B cell (primary cell): ENCODE results near the gene HACE1. TPM values are rescaled to one million over a fixed set of nuclear protein-coding genes. Genes with fewer than 3 reads are reported as not detected.

ENCODE experiments used
- ATAC-seq: fragments of 200-7000 bp; cut with Tn5 transposase; one replicate; pipeline ENCODE4 v1.10.0; 2021; ENCODE audit warnings: low read depth, mild to moderate bottlenecking, moderate number of reproducible peaks, moderate library complexity
- CTCF ChIA-PET: fragments of 350-600 bp; sonication (Branson Sonifier 250); formaldehyde crosslinking; loops from one replicate; lab custom pipeline; 2021; ENCODE audit warnings: antibody characterized with exemption, inconsistent platforms; lab: Charles Lee
- POLR2A ChIA-PET: fragments of 350-600 bp; sonication (Branson Sonifier 250); formaldehyde crosslinking; loops from one replicate; lab custom pipeline; 2021; ENCODE audit warnings: antibody characterized with exemption; lab: Charles Lee
- DNase-seq: peaks from one replicate; pipeline ENCODE4 v3.0.0; 2013
- H2AFZ ChIP-seq: 2 replicates; pipeline ENCODE4 v1.6.1; 2012; ENCODE audit warnings: mild to moderate bottlenecking, low read depth, low read length; ENCODE audit not compliant: insufficient read depth, poor library complexity, severe bottlenecking
- H3K27ac ChIP-seq, 2 donors: 1 replicate in 1 of 2; 2 replicates in 1 of 2; pipeline ENCODE4 v1.5.1; 2012 to 2013; ENCODE audit warnings: low read length in 2 of 2, mild to moderate bottlenecking in 2 of 2, moderate library complexity in 1 of 2
- H3K27me3 ChIP-seq, 4 experiments: fragments of 200-600 bp in 1 of 4; sonication (generic) in 1 of 4; replicated peaks in 1 of 4; 1 replicate in 2 of 4; 2 replicates in 2 of 4; pipeline versions ENCODE4 v1.6.1 to v1.7.0; 2013 to 2016; ENCODE audit warnings: low read length in 3 of 4, mild to moderate bottlenecking in 2 of 4, mixed read lengths in 1 of 4, moderate library complexity in 1 of 4; ENCODE audit not compliant: insufficient read depth in 4 of 4, control insufficient read depth in 3 of 4; ENCODE audit errors: control extremely low read depth in 1 of 4
- H3K36me3 ChIP-seq, 2 experiments: replicated peaks in 1 of 2; 1 replicate in 1 of 2; 2 replicates in 1 of 2; pipeline versions ENCODE4 v1.6.1 to v1.7.1; 2013; ENCODE audit warnings: low read length in 1 of 2; ENCODE audit not compliant: insufficient read depth in 2 of 2, control insufficient read depth in 1 of 2; ENCODE audit errors: control extremely low read depth in 1 of 2, extremely low read depth in 1 of 2
- H3K4me1 ChIP-seq, 2 donors: fragments of 200-600 bp in 1 of 2; sonication (generic) in 1 of 2; 1 replicate in 1 of 2; 2 replicates in 1 of 2; pipeline versions ENCODE4 v1.5.1 to v1.6.1; 2013 to 2017; ENCODE audit warnings: low read length in 2 of 2; ENCODE audit not compliant: control insufficient read depth in 2 of 2, insufficient read depth in 2 of 2
- H3K4me2 ChIP-seq: replicated peaks from 2 replicates; pipeline ENCODE3; 2012; ENCODE audit warnings: mild to moderate bottlenecking, low read depth, low read length; ENCODE audit not compliant: poor library complexity, severe bottlenecking
- H3K4me3 ChIP-seq, 5 experiments: fragments of 200-600 bp in 1 of 5; sonication (generic) in 1 of 5; 1 replicate in 3 of 5; 2 replicates in 2 of 5; pipeline versions ENCODE4 v1.5.1 to v1.7.0; 2011 to 2016; ENCODE audit warnings: low read length in 4 of 5, mild to moderate bottlenecking in 4 of 5, low read depth in 2 of 5, control low read depth in 1 of 5, moderate library complexity in 1 of 5; ENCODE audit not compliant: insufficient read depth in 1 of 5; ENCODE audit errors: control extremely low read depth in 1 of 5, extremely low read depth in 1 of 5
- H3K79me2 ChIP-seq: fragments of 200-600 bp; sonication (generic); one replicate; pipeline ENCODE4 v1.6.0; 2016; ENCODE audit warnings: low read length; ENCODE audit not compliant: control insufficient read depth, insufficient read depth
- H3K9ac ChIP-seq: fragments of 200-600 bp; sonication (generic); 2 replicates; pipeline ENCODE4 v1.6.1; 2017; ENCODE audit warnings: mild to moderate bottlenecking, low read length, moderate library complexity
- H3K9me3 ChIP-seq, 3 donors: one replicate each; pipeline versions ENCODE4 v1.6.1 to v1.7.1; 2013; ENCODE audit warnings: low read length in 2 of 3; ENCODE audit not compliant: control insufficient read depth in 2 of 3, insufficient read depth in 1 of 3; ENCODE audit errors: control extremely low read depth in 1 of 3
- H4K20me1 ChIP-seq: 2 replicates; pipeline ENCODE4 v1.6.0; 2012; ENCODE audit warnings: mild to moderate bottlenecking, low read length; ENCODE audit not compliant: insufficient read depth, control insufficient read depth, poor library complexity, severe bottlenecking
- H3K27ac Mint-ChIP-seq: one replicate; pipeline ENCODE4 v1.8.0; 2021; ENCODE audit warnings: mixed read lengths
- H3K27me3 Mint-ChIP-seq: one replicate; pipeline ENCODE4 v1.8.0; 2021; ENCODE audit warnings: mixed read lengths
- H3K4me1 Mint-ChIP-seq: one replicate; pipeline ENCODE4 v1.8.0; 2021; ENCODE audit warnings: mixed read lengths
- H3K4me3 Mint-ChIP-seq: one replicate; pipeline ENCODE4 v1.8.0; 2021; ENCODE audit warnings: mixed read lengths
- H3K9me3 Mint-ChIP-seq: one replicate; pipeline ENCODE4 v1.8.0; 2022; ENCODE audit warnings: mixed read lengths; ENCODE audit not compliant: insufficient read depth
- CTCF ChIP-seq: fragments of 200-600 bp; IDR thresholded peaks from one replicate; pipeline ENCODE4 v1.8.0; 2022; ENCODE audit warnings: antibody characterized with exemption, mild to moderate bottlenecking
- EZH2 ChIP-seq: IDR thresholded peaks from 2 replicates; pipeline ENCODE4 v1.6.1; 2012; ENCODE audit warnings: borderline replicate concordance, low read depth, mild to moderate bottlenecking, moderate library complexity, low read length; ENCODE audit not compliant: insufficient read depth, poor library complexity, severe bottlenecking
- WGBS: methylation state at CpG from one replicate; pipeline ENCODE4 v1.1.5; 2013; ENCODE audit warnings: missing lambda C conversion rate; ENCODE audit not compliant: insufficient coverage; 5-methylcytosine and 5-hydroxymethylcytosine counted together
- intact Hi-C: fragments of 100-400 bp; cut with micrococcal nuclease; formaldehyde crosslinking; loops from one replicate; pipeline ENCODE4 v1.10.0; 2022
- polyA plus RNA-seq: library from polyadenylated mRNA; depleted of rRNA; stranded (reverse); fragments of >200 nt; gene quantifications from 2 replicates; pipeline ENCODE4 v1.2.3, GENCODE V29; 2012
- total RNA-seq, 2 donors: library from RNA; stranded (reverse); fragments of 120-200 nt in 1 of 2; gene quantifications; 1 replicate in 1 of 2; 2 replicates in 1 of 2; pipeline versions ENCODE4 v1.2.3 to v1.2.4, GENCODE V29; 2013 to 2022

HACE1 gene
- total and polyA plus RNA-seq, 2 donors (not counting 1 experiment from before 2014, with no cell fraction given) = 7.5 to 19.2 TPM

- Histone ChIP-seq H3K4me2 (no peak overlapping the region), H3K4me1 (no peaks in the 10 kb centered on the region), H4K20me1 (no peaks in the 10 kb centered on the region), H2AFZ (no peak overlapping the region), H3K4me3 (no peak overlapping the region), H3K27me3 (no peaks in the 10 kb centered on the region), H3K9me3 (peaks cover 0 to 2% (median 0%) of the 10 kb centered on the region in 3 donors), H3K9ac (no peak overlapping the region), H3K79me2 (no peaks in the 10 kb centered on the region), H3K27ac (no peak overlapping the region), H3K36me3 (no peaks in the 10 kb centered on the region)
- intact Hi-C loops = no loop called here
- peak; percentile 37 for DNase-seq
- 80% methylated on average over 6 of the region's 15 CpGs for WGBS
- H3K4me1 Mint-ChIP-seq = no peaks in the 10 kb centered on the region
- H3K27me3 Mint-ChIP-seq = peaks cover 5% of the 10 kb centered on the region
- H3K27ac Mint-ChIP-seq = no peak overlapping the region
- ATAC-seq = no peak
- ChIA-PET POLR2A (no interaction called here), CTCF (interaction anchor here (1.5 kb wide), 1 partner anchor 394 kb away, joined by 3 read pairs; no protein-coding TSS in a partner anchor)
- H3K4me3 Mint-ChIP-seq = no peak overlapping the region
- TF ChIP-seq CTCF (peak; percentile 65), EZH2 (no peak)
- H3K9me3 Mint-ChIP-seq = peaks cover 2% of the 10 kb centered on the region
Observed at GRCh38 chr6:104682722-104683643, 176.7 kb downstream of the HACE1 start.

GRCh38 chr6:104680539-104680938, 179.2 kb downstream of the HACE1 start:
- DNase-seq (no peak), ATAC-seq (no peak)
- no peaks in the 10 kb centered on the region for H3K27me3 ChIP-seq
- no peak overlapping the region for H3K27ac ChIP-seq
- intact Hi-C loops = no loop called here
- Mint-ChIP-seq H3K27me3 (peaks cover 5% of the 10 kb centered on the region), H3K9me3 (peaks cover 2% of the 10 kb centered on the region), H3K27ac (no peak overlapping the region), H3K4me3 (no peak overlapping the region), H3K4me1 (no peaks in the 10 kb centered on the region)
- H3K36me3 ChIP-seq = no peaks in the 10 kb centered on the region
- no peak overlapping the region for H3K9ac ChIP-seq
- no CpG with 5 or more reads among the region's 2 CpGs for WGBS
- no peaks in the 10 kb centered on the region for H3K4me1 ChIP-seq
- POLR2A ChIA-PET = no interaction called here
- no peaks in the 10 kb centered on the region for H3K79me2 ChIP-seq
- H2AFZ ChIP-seq = no peak overlapping the region
- H3K9me3 ChIP-seq = peaks cover 0 to 2% (median 0%) of the 10 kb centered on the region in 3 donors
- no peak overlapping the region for H3K4me2 ChIP-seq
- CTCF ChIA-PET = no interaction called here
- no peak overlapping the region for H3K4me3 ChIP-seq
- no peaks in the 10 kb centered on the region for H4K20me1 ChIP-seq
- TF ChIP-seq CTCF (no peak), EZH2 (no peak)
